NCI-H2107 treated with DMSO at 0.1 percent for 48 hours (cell line): ENCODE results near the gene STRADA.

Experiments used
- DNase-seq: peaks from one replicate; lab custom pipeline; 2025; ENCODE audit not compliant: unreplicated experiment; lab: John Stamatoyannopoulos, UW

Gene STRADA

DNA sequence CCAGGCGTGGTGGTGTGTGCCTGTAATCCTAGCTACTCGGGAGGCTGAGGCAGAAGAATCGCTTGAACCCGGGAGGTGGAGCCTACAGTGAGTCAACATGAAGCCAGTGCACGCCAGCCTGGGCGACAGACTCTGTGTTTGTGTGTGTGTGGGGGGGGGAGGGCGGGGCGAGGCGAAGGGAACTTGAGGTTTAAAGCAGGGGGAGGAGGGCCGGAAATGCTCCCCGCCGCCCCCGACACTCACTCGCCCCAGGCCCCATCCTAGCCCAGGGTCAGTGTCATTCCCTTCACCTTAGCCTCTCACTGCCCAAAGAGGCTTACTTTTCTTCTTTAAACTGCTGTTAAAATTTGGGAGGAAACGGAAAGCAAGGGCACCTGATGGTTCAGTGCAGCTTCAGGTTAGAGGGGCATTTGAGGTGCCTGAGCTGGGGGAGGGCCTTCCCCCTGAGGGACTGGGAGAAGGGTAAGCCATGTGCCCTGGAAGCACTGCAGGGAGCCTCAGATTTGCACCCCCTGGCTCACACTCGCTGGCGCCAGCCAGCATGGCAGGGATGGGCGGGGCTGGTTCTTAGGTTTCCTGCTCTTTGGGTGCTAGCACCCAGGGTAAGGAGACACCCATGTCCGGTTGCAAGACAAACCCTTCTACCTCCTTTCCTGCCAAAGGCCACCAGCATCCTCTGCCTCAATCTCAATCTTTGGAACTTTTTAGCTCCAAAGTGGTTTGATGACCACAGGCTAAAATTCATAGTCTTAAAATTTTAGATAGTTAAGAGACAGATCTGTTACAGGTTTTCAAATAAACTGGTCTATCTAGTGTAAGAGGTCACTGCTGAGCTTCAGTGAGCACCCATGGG is 39.5 kb downstream of the STRADA start:
- peak; percentile 58 for DNase-seq

DNA sequence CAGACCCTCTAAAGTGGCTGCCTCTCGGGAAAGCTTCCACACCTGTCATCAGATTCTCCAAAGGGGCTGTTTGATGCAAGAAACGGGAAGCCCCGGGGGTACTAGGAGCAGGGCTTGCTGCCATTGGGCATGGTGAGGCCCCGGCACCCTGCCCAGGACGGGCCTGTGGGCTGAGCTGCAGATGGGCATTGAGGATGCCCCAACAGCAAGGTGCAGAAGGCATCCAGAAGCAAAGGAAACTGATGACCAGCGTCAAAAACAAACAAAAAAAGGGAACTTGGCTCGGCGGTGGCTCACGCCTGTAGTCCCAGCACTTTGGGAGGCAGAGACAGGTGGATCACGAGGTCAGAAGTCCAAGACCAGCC is 40.2 kb downstream of the STRADA start:
- DNase-seq, result no peak

DNA sequence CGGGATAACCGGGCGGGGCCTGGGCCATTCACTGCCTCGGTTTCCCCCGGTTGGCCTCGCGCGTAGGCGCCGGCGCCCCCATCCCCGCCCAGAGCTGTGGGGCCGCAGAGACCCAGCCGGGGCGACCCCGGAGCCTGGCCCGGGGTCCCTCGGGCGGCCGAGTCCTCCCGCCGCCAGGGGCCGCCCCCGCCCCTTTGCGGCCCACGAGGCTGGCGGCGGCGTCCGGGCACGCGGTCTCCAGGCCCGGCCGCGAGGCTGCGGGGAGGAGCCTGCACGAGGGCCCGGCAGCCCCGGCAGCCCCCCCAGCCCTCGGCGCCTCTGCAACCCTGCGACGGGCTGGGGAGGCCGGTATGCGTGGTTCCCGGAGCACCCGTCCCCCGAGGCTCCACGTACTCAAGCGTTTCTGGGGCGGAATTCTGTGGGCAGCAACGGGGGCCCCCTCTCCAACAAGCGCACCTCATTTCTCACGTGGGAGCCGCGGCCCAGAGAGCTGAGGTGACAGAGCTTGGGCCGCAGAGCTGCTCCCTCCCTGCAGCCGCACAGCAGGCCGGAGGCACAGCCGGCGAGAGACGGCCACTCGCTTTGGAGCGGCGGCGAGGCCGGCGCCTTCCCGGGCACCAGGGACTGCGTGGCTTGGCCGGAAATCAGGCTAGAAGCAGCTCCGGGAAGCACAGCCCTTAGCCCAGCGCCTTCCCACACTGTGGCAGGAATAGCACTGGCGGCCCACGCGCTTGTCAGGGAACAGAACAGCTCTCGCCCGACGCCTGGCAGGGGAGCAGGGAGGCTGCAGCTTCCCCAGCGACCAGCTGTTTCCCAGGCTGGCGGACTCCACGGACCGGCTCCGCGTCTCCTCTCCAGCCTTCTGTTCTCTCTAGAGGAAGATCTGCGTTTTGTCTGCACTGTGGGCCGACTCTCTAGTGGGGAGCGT is 40.8 kb downstream of the STRADA start:
- no peak for DNase-seq

DNA sequence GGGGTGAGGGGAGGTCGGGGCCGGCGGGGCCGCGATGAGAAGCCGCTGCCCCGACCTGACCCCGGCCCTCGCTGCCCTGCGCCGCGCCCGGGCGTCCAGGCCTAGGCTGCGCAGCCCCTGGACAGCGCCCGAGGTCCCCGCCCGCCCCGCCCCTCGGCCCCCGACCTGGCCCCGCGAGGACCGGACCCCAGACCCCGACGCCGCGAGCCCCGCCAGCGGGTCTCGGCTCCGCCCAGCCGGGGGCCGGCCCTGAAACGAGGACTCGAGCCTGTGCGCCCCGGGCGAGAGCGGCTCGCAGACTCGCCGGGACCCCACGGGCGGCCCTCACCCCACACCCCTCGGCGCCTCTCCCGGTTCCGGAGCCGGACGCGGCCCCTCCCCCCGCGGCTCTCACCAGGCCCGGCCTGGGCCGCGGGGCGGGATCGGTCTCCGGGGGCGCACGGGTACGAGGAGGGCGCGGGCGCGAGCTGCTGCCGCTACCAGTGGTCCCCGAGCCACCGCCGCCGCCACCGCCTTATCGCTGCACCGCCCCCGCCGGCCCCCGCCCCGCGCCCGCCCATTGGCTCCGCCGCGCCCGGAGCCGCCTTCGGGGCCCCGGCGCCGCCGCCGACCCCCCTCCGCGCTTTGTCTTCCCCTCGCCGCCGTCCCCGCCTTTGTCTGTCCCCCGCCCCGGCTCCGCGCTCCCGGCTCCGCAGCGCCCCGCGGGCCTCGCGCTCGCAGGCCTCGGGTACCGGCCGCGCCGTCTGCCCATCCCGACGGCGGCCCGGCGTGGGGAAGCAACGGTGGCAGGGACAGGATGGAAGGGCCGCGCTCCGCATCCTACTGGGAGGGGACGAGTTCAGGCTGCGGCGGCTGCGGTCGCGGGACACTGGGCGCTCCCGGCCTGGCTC is 41.7 kb downstream of the STRADA start, which contains the start of gene LIMD2:
Gene LIMD2, minus strand, starts transcription at position 488 of the 890 bp plus-strand sequence. CDS start 827 bp downstream, outside the sequence.
- DNase-seq, result peak; percentile 35

DNA sequence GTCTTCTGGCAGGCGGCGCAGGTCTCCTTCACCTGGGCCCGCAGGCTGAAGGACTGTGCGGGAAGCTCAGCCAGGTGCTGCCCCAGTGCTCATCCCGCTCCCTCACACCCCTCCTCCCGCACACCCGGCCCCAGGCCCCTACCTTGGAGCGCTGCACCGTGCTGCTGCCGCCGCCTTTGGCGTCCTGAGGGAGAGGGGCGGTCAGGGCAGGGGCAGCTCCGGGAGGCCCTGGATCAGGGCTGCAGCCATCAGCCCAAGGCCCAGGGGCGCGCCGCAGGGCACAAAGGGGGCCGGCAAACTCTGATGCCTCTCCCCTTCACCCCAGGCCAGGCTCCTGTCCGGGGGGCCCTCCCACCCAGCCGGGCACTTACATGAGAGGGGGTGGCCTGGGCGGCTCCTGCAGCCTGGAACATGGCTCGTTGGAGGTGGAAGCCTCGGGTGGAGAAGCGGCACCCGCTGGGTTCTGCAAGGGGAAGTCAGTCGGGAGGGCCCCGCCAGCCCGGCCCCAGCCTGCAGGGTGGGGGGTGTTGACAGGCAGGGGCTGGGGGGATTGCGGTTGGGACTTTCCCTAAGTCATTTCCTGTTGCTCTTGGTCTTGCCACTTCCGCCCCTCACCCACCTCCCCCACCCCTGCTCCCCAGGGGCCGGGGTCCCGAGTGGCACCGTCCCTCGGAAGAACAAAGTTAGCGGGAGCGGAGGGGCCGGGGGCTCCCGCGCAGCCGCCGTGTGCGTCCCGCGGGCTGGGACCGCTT is 42.5 kb downstream of the STRADA start:
- DNase-seq, result no peak

DNA sequence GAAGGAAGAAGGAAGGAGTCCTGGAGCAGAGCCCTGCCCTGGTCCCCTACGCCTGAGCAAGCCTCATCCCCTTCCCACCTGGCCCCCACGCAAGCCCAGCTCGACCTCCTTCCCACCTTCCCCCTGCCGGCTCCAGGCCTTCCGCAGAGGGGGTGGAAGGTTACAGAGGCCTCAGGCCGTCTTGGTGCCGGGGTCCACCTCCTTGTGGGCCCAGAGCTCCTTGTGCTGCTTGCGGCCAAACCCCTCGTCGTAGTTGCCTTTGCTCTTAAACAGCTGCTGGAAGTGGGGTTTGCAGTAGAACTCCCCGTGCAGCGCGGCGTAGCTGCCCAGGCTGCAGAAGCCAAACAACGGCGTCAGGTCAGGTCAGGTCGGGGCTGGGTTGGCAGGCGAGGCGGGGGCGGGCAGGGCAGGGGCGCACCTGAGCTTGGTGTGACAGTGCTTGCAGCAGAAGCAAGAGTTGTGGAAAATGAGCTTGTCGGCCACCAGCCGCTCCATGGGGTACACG is 43.2 kb downstream of the STRADA start:
- peak; percentile 18 for DNase-seq

DNA sequence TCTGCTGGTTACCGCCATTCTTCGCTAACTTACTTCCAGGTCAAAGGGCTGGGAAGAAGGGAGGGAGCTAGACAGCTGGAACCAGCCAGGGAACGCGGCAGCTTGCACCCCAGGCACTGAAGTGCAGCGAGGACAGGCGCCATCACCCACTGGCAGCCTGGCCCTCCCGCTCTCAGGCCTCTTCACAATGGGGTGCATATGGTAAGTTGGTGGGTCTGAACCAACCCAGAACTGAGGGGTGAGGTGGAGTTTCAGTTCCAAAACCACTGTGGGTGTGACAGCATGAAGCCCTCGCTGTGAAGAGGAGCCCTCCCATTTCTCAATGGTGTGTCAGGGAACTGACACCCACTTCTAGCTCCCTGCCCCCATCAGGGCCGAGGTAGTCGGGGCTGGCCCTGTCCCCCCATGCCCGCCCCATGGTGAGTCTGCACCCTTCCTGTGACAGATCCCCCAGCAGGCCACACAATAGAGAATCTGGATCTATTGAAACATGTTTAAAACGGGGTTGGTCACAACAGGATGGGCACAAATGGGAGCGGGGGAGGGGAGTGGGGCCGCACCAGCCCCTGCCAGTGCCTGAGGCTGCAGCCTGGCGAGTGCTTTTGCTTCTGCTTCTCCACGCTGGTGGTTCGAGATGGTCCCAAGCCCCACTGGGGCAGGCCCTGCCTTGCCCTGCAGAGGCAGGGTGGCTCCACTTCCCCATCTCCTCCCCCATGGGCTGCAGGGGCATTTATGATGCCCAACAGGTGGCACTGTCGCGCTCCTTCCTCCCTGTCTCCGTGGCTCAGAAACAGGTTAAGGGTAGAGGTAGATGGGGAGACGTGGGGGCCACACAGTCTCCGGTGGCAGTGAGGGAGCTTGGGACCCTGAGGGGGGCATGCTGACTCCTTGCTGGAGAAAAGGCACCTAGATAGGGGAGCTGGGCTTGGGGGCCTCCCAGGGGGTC is 44.0 kb downstream of the STRADA start:
- DNase-seq, result peak; percentile 10

DNA sequence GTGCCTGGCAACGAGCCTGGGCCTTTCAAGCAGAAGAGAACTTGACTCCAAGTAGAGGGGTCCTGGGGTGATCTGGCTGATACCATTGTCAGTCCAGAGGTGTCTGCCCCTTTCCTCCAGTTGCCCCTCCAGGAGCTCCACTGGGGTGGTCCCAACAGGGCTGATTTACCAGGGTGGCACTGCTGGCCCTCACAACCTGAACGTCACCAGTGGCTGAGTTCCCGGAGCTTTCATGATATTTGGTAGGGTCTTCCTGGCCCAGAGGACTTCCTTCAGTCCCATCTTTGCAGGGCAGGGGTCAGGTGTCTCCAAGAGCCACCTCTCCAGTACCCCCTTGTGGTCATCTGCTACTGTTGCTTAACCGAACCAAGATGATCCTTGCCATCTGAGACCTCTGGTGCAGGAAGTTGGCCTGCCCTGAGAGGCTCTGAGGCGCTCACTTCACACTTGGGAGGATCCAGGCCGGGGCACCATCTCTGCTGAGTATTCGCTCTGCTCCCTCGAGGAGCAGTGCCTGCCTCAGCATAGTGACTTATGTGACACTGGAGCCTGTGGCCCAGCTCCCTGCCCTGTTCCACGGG is 45.1 kb downstream of the STRADA start:
- DNase-seq, result no peak

DNA sequence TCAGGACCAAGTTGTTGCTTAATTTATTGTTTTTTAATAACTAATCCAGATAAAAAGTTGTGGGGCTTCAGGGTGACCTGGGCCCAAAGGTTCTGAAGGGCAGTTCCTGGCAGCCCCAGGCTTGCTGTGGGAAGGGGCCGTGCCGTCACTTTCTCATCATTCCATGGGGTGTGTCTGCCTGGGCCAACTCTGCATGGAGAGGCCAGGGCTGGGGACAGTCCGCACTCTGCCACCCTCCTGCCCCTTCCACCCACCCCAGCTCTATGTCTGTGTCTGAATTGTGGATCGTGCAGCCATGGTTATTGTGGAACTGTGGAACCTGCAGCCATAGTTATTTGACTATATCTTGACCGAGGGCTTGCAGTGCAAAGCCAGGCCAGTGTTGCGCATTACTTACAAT is 45.7 kb downstream of the STRADA start:
- DNase-seq, result no peak

DNA sequence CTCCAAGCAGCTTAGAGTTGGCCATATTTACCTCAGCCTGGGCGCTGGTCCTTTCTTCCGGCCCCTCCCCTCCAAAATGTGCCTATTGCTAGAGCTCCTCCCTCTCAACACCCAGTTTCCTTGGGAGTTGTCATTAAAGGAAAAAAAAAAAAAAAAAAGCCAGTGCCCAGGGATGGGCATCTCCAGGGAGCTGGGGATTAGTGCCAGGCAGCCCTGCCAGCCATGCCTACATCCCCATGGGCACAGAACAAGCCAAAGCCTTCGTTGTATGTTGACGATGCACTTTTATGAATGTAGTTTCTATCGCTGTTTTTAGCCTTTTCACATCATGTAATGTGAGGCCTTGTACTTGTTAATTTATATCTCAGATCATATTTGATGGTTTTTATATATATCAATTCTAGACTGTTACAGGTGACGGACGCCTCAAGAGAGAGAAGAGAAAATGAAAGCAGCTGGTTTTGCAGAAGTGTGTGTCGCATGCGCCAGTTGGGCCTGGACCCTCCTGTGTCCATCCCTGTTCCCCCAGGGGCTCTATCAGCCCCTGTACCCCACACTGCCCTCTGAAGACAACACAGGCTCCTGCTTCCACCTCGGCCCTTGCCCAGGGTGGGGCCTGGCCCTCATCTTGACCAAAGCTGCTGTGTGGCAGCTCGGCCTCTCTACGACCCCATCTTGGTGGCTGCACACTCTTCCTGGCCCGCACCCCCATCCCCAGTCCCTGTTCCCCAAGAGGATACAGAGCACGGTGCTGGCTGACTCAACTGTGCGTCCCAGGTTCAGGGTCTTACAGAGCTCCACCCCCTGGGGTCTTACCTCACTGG is 46.4 kb downstream of the STRADA start:
- no peak for DNase-seq

DNA sequence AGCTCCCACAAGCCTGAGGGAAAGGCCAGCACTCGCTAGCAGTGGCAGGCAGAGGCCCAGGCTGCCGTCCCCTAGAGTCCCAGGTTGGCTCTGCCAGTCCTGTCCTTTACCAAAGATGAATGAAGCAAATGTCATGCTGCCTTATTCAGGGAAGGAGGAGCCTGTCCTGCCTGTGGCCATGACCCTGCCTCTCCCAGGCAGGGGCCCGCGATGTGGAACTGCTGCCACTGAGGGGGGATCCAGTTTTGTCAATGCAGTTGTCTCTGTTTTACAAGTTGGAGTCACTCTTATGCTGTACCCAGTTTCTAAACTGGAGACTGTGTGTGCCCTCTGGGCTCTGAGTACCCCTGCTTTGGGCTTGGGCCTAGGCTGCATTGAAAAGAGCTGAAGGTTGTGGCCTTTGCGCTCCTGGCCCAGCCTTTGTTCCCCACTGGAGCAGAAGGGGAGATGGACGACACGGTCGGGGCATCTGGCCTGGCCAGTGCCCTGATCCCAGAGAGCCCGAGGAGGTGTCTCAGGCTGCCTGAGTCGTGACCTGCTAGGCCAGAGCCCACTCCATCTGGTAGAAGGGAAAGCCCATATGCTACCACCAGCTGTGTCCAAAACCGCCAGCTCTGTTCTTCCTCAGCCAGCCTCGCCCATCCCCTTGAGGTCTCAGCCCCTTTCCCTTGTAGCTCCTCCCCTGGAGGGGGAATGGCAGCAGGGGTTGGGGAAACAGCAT is 47.2 kb downstream of the STRADA start:
- DNase-seq, result no peak

DNA sequence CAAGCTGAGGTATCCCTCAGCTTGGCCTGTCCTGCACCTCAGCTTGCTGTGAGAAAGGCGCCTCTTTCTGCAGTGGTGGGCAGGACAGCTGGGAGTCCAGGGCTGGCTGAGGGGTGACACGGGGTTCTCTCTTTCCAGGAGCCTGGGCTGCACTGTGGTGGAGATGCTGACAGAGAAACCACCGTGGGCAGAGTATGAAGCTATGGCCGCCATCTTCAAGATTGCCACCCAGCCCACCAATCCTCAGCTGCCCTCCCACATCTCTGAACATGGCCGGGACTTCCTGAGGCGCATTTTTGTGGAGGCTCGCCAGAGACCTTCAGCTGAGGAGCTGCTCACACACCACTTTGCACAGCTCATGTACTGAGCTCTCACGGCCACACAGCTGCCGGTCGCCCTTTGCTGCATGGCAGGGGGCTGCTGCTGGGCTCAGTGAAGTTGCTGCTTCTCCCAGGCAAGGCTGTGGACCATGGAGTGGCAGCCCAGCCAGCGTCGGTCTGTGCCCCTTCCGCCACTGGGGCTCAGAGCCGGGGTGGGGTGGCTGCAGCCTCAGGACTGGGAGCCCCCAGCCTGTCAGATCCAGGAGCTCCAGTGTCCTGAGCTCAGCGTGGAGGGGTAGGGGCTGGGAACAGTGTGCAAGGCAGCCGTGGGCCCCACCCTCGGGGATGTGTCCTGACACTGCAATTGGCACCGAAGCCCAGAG is 48.0 kb downstream of the STRADA start:
- DNase-seq, result no peak

DNA sequence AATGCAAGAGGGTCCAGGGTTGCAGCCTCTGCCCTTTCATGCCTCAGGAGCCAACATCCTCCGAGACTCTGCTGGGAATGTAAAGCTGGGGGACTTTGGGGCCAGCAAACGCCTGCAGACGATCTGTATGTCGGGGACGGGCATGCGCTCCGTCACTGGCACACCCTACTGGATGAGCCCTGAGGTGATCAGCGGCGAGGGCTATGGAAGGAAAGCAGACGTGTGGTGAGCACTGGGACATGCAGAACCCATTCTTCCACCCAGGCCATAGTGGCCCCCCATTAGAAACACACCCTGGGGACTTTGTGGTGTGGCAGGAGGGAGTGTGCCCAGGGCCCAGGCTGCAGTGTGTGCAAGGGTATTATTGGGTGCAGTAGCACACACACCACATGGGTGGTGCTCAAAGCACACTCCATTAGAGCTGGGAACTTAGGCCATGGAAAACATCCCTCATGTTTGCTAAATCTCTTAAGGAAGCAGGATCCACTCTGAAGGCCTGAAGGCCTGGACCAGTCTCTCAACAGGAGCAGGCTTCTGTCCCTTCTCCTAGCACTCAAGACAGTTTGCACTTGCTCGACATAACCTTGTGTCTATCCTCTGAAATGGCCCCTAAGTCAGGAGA is 49.3 kb downstream of the STRADA start:
- DNase-seq, result no peak

DNA sequence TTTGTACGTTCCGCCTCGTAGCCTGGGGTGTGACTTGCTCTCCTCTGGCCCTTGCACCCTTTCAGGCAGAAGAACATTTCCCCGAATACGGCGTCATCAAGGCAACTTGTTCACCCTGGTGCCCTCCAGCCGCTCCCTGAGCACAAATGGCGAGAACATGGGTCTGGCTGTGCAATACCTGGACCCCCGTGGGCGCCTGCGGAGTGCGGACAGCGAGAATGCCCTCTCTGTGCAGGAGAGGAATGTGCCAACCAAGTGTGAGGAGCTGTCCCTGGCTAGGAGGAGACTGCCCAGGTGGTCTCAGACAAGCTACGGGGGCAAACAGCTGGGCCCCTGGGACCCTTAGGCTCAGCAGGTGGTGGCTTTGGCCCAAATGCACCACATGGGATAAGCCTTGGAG is 52.1 kb downstream of the STRADA start:
- no peak for DNase-seq

DNA sequence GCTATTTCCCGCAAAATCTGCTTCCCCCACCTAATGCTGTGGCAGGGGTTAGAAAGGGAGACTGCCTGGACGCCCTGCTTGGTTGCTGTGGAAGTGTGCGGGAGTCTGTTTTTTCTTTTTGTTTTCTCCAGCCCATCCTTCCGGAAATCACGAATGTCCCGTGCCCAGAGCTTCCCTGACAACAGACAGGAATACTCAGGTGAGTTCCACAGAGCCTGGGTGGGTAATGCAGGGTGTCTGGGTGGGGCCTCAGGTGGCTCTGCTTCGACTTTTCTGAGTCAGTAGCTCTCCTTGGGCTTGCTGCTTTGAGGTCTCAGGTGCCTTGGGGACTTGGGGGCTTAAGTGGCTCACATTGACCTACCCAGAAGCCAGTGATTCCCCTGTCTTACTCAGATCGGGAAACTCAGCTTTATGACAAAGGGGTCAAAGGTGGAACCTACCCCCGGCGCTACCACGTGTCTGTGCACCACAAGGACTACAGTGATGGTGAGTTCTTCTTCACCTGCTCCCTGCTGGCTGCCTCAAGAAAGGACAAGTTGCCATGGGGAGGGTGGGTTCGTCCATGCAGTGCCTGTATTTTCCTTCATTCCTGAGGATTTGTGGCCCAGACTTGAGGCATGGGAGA is 53.1 kb downstream of the STRADA start:
- DNase-seq, result no peak
